Measurements from ENCODE around the gene ATXN2. TPM values are rescaled to one million over a fixed set of nuclear protein-coding genes. Genes with fewer than 3 reads are reported as not detected.

The ATXN2 gene, protein sequence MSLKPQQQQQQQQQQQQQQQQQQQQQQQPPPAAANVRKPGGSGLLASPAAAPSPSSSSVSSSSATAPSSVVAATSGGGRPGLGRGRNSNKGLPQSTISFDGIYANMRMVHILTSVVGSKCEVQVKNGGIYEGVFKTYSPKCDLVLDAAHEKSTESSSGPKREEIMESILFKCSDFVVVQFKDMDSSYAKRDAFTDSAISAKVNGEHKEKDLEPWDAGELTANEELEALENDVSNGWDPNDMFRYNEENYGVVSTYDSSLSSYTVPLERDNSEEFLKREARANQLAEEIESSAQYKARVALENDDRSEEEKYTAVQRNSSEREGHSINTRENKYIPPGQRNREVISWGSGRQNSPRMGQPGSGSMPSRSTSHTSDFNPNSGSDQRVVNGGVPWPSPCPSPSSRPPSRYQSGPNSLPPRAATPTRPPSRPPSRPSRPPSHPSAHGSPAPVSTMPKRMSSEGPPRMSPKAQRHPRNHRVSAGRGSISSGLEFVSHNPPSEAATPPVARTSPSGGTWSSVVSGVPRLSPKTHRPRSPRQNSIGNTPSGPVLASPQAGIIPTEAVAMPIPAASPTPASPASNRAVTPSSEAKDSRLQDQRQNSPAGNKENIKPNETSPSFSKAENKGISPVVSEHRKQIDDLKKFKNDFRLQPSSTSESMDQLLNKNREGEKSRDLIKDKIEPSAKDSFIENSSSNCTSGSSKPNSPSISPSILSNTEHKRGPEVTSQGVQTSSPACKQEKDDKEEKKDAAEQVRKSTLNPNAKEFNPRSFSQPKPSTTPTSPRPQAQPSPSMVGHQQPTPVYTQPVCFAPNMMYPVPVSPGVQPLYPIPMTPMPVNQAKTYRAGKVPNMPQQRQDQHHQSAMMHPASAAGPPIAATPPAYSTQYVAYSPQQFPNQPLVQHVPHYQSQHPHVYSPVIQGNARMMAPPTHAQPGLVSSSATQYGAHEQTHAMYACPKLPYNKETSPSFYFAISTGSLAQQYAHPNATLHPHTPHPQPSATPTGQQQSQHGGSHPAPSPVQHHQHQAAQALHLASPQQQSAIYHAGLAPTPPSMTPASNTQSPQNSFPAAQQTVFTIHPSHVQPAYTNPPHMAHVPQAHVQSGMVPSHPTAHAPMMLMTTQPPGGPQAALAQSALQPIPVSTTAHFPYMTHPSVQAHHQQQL
- 10 to 100 TPM; 36.8 to 37.8 TPM for total RNA-seq

DNA sequence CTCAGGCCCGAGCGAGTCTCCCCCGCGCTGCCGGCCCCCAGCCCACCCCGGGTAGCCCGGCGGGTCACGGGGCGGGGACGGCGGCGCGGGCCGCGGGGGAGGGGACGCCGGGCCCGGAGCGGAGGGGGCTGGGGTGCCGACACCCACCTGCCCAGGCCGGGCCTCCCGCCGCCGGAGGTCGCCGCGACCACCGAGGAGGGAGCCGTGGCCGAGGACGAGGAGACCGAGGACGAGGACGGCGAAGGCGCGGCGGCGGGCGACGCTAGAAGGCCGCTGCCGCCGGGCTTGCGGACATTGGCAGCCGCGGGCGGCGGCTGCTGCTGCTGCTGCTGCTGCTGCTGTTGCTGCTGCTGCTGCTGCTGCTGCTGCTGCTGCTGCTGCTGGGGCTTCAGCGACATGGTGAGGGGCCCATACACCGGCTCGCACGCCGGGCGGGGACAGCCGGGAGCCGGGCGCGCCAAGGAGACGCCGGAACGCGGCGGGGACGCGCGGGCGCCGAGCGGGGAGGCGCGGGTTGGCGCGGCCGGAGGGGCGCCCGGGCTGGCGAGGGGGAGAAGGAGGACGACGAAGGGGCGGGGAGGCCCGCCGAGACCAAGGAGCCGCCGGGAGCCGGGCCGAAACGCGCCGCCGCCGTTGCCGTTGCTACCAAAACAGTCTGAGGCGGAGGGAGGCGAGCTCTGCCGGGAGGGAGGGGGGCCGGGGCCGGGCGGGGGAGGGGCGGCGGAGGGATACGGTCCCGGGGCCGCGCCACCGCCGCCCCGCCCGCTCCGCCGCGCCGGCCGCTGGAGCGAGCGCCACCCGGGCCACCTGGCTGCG is at the start of gene ATXN2:
Gene ATXN2, minus strand, starts transcription at position 679 of the 816 bp plus-strand sequence. Its CDS starts 281 bp downstream, at position 398.
- Mint-ChIP-seq H3K27ac (peak within 1 kb of the TSS; percentile 86), H3K36me3 (ENCODE audit: low read depth) (peaks cover 5% of the 10 kb centered on the region), H3K27me3 (ENCODE audit: low read depth) (no peaks in the 10 kb centered on the region), H3K4me1 (ENCODE audit: low read depth) (peaks cover 27% of the 10 kb centered on the region), H3K4me3 (peak within 1 kb of the TSS; percentile 89), H3K9me3 (ENCODE audit: insufficient read depth) (no peaks in the 10 kb centered on the region)
- DNase-seq (peak; percentile 70), ATAC-seq (peak; percentile 67)
- ChIA-PET CTCF (no interaction called here), POLR2A (interaction anchor here (0.6 kb wide), 1 partner anchor 396 kb away, joined by 3 read pairs; no protein-coding TSS in a partner anchor)

DNA sequence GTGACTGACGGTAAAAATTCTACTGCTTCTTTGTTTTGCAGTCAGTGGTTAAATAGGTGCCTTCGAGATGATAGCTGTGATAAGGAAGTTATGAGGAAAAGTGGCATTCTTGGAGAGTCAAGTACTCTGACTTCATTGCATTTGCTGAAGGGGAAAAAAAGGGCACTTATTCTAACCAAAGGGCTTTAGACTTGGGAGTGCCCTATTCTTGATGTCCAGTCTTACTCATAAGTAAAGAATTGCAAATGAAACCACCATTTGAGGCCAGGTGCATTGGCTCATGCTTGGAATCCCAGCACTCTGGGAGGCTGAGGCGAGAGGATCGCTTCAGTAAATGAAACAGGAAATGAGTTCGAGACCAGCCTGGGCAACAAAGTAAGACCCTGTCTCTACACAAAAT is 46.3 kb upstream of the ATXN2 start:
- ChIA-PET POLR2A (no interaction called here), CTCF (interaction anchor here (1.0 kb wide), 1 partner anchor 249 kb away, joined by 3 read pairs; no protein-coding TSS in a partner anchor)
- H3K4me1 Mint-ChIP-seq (ENCODE audit: low read depth), result no peaks in the 10 kb centered on the region
- H3K4me3 Mint-ChIP-seq, result no peak overlapping the region
- peaks cover 44% of the 10 kb centered on the region for H3K36me3 Mint-ChIP-seq (ENCODE audit: low read depth)
- H3K27ac Mint-ChIP-seq, result no peak overlapping the region
- no peaks in the 10 kb centered on the region for H3K9me3 Mint-ChIP-seq (ENCODE audit: insufficient read depth)
- no peak for ATAC-seq
- H3K27me3 Mint-ChIP-seq (ENCODE audit: low read depth), result no peaks in the 10 kb centered on the region
- DNase-seq, result no peak

DNA sequence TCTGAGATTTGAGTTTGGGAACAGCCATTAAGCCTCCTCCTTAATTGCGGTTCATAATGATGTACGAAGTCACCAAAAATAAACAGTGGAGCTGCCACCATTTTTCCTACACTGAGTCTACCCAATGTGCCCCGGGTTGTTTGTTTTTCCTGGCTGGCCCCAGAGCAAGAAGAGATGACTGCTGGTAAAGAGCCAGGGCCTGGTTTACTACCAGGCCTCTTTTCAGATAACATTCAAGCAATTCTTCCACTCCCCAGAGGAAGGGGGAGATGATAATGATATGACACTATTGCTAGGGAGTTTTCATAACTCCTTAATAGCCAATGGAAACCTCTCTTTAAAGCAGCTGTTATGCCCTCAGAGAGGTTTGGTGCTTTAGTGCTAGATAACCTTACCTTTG is 44.3 kb upstream of the ATXN2 start:
- POLR2A ChIA-PET, result no interaction called here

DNA sequence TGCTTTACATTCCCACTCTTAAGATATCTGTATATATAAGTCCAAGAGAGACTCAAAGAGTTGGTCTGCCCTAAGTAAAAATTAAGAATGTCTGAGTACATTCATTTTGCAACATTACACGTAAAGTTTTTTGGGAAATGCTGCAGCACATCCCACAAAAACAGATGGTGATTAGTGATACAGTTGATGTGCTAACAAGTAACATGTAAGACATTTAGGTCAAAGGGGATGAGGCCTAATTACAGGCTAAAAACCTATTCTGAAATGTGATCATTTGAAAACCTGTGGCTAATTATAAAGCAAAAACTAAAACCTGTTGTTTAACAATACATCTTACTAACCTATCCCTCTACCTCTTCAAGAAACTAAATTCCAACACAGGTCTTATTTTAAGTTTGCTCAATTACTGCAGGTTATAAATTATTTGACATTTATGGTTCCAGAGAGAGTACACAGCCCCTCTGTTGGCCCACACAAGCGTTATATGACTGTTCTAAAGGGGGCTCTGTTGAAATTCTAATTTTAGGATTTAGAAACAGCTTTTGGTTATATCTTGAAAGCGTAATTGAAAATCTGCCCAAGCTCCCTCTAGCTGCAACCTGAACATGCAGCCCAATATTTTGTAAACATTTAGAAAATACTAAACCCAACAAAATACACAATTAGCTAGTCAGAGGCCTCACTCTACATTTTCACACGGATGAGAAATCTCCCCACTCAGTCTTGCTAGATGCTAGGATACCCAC is 43.7 kb upstream of the ATXN2 start:
- peaks cover 41% of the 10 kb centered on the region for H3K36me3 Mint-ChIP-seq (ENCODE audit: low read depth)
- no peak for DNase-seq
- no peaks in the 10 kb centered on the region for H3K4me1 Mint-ChIP-seq (ENCODE audit: low read depth)
- ChIA-PET CTCF (no interaction called here), POLR2A (no interaction called here)
- H3K27ac Mint-ChIP-seq, result no peak overlapping the region
- H3K4me3 Mint-ChIP-seq, result no peak overlapping the region
- no peaks in the 10 kb centered on the region for H3K27me3 Mint-ChIP-seq (ENCODE audit: low read depth)
- H3K9me3 Mint-ChIP-seq (ENCODE audit: insufficient read depth), result no peaks in the 10 kb centered on the region
- no peak for ATAC-seq

More for the DNA sequence above, 44.3 kb upstream of the ATXN2 start:
- no peaks in the 10 kb centered on the region for H3K4me1 Mint-ChIP-seq (ENCODE audit: low read depth)
- no peaks in the 10 kb centered on the region for H3K27me3 Mint-ChIP-seq (ENCODE audit: low read depth)
- DNase-seq (no peak), ATAC-seq (no peak)
- CTCF ChIA-PET, result no interaction called here
- H3K9me3 Mint-ChIP-seq (ENCODE audit: insufficient read depth), result no peaks in the 10 kb centered on the region
- H3K27ac Mint-ChIP-seq, result no peak overlapping the region
- H3K4me3 Mint-ChIP-seq, result no peak overlapping the region
- peaks cover 41% of the 10 kb centered on the region for H3K36me3 Mint-ChIP-seq (ENCODE audit: low read depth)

DNA sequence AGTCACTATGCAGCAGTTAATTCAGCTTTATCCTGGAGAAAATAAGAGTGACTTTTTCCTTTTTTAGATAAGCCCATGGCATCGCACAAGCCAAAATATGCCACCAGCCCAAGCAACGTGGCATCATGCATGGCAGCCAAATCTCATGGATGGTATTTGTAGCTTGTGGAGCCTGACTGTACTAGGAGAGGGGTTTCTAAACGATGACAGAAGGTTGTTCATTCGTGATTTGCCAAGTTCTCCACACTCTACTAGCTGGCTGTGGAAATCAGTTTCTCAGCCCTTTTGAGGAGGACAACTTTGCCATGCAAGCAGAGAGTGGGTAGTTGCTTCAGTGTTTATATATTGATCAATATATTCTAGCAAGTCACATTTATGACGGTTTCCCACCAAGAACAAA is 41.4 kb upstream of the ATXN2 start:
- ChIA-PET CTCF (no interaction called here), POLR2A (interaction anchor here (0.6 kb wide), 1 partner anchor 368 kb away, joined by 3 read pairs; no protein-coding TSS in a partner anchor)
- Mint-ChIP-seq H3K4me3 (no peak overlapping the region), H3K9me3 (ENCODE audit: insufficient read depth) (no peaks in the 10 kb centered on the region), H3K27ac (no peak overlapping the region), H3K4me1 (ENCODE audit: low read depth) (peaks cover 3% of the 10 kb centered on the region), H3K27me3 (ENCODE audit: low read depth) (no peaks in the 10 kb centered on the region), H3K36me3 (ENCODE audit: low read depth) (peaks cover 26% of the 10 kb centered on the region)
- DNase-seq, result no peak
- no peak for ATAC-seq

DNA sequence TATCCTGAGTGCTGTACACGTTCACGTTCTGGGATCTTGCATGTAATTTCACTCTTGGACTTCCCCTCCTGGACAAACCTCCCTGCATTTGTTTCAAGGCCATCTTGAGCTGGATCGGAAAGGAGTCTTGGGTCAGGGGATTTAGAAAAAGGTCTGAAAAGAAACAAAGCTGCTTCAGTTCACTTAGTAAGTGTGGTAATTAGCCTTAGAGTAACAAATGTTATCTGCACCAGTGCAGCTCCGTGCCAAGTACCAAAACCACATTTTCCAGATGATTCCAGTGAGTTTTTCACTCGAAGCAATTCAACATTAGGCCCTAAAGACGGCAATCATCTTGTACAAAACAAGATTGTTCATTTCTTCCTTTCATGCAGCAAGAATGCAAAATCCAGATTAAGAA is 39.4 kb upstream of the ATXN2 start:
- Mint-ChIP-seq H3K36me3 (ENCODE audit: low read depth) (peaks cover 20% of the 10 kb centered on the region), H3K9me3 (ENCODE audit: insufficient read depth) (no peaks in the 10 kb centered on the region), H3K4me3 (no peak overlapping the region), H3K4me1 (ENCODE audit: low read depth) (peaks cover 4% of the 10 kb centered on the region), H3K27ac (no peak overlapping the region), H3K27me3 (ENCODE audit: low read depth) (no peaks in the 10 kb centered on the region)
- DNase-seq (no peak), ATAC-seq (no peak)
- POLR2A ChIA-PET, result no interaction called here
- CTCF ChIA-PET, result no interaction called here

DNA sequence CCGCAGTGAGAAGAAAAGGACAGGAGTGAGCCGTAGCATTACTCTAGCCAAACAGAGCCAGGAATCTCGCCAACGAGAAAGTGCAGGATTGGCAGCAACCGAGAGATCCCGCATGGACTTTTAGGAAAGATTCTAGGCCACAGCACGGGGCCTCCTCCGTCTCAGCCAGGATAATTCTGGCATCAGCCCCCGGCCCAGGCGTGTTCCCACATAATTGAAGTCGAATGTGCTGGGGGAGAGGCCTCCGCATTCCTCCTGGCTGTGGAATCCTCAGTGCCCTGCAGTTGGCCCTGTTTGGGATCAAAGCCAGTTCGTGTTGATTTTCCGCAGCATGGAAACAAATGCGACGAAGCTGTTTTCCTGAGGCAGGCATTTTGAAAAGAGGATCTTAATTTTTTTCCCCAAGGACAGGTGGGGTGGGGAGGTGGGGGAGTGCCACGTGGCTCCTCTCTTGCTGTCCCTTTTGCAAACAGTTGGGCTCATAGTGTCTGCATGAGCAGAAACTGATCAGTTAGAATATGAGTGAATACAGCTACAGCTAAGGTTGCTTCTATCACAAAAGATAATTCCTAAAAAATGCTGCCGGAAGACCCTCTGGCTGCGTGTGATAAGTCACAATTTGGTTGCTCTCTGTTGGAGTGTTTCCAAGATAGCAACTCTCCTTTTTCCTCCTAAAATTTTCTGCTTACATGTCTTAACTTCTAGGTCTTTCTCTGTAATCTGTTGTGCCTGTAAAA is 37.3 kb upstream of the ATXN2 start:
- peaks cover 7% of the 10 kb centered on the region for H3K36me3 Mint-ChIP-seq (ENCODE audit: low read depth)
- CTCF ChIA-PET, result no interaction called here

DNA sequence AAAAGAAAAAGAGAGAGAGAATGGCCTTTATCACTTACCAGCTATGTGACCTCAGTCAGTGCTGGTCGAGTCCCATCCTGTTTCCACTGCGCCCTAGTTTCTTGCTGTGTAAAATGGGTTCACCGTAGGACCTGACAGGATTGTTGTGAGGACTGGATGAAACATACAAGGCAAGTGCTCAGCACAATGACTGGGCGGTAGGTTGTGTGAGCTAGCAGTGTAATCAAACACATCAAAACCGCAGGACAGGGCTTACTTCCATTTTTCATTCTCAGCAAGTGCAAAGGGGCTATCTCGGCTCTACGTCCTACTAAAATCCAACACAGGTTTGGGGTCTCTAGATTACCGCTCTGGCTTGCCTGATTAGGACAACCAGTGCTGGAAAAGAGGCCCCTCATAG is 36.4 kb upstream of the ATXN2 start:
- no peak overlapping the region for H3K4me3 Mint-ChIP-seq
- H3K4me1 Mint-ChIP-seq (ENCODE audit: low read depth), result peaks cover 4% of the 10 kb centered on the region
- no peak overlapping the region for H3K27ac Mint-ChIP-seq
- no peak for ATAC-seq
- CTCF ChIA-PET, result no interaction called here
- peaks cover 6% of the 10 kb centered on the region for H3K36me3 Mint-ChIP-seq (ENCODE audit: low read depth)
- H3K9me3 Mint-ChIP-seq (ENCODE audit: insufficient read depth), result no peaks in the 10 kb centered on the region
- H3K27me3 Mint-ChIP-seq (ENCODE audit: low read depth), result no peaks in the 10 kb centered on the region
- POLR2A ChIA-PET, result no interaction called here
- DNase-seq, result no peak

More for the DNA sequence above, 37.3 kb upstream of the ATXN2 start:
- Mint-ChIP-seq H3K4me3 (no peak overlapping the region), H3K27ac (no peak overlapping the region), H3K9me3 (ENCODE audit: insufficient read depth) (no peaks in the 10 kb centered on the region), H3K4me1 (ENCODE audit: low read depth) (peaks cover 4% of the 10 kb centered on the region), H3K27me3 (ENCODE audit: low read depth) (no peaks in the 10 kb centered on the region)
- DNase-seq, result no peak
- POLR2A ChIA-PET, result no interaction called here
- ATAC-seq, result no peak

DNA sequence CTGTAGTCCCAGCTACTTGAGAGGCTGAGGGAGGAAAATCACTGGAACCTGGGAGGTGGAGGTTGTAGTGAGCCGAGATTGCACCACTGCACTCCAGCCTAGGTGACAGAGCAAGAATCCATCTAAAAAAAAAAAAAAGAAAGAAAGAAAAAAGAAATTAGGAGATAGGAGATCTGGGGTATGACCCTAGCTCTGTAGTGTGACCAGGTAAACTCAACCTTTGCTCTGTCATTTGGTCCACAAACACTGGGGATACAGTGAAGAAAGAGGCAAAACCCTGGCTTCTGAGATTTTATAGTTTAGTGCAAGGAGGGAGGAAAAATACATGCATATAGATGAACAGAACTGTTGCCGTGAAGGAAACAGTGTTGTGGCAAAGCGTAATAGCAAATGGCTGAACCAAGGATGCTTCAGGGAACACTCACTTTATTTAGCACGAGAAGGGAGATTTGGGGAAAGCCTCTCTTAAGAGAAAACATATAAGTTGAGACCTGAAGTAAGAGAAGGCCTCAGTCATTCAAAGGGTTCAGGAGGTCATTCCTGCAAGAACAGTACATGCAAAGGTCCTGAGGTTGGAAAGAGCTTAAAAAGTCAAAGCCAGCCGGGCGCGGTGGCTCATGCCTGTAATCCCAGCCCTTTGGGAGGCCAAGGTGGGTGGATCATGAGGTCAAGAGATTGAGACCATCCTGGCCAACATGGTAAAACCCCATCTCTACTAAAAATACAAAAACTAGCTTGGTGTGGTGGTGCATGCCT is 29.6 kb upstream of the ATXN2 start:
- no peaks in the 10 kb centered on the region for H3K4me1 Mint-ChIP-seq (ENCODE audit: low read depth)
- no peaks in the 10 kb centered on the region for H3K36me3 Mint-ChIP-seq (ENCODE audit: low read depth)
- POLR2A ChIA-PET, result no interaction called here
- H3K4me3 Mint-ChIP-seq, result no peak overlapping the region
- H3K27ac Mint-ChIP-seq, result no peak overlapping the region
- no peak for ATAC-seq
- H3K27me3 Mint-ChIP-seq (ENCODE audit: low read depth), result peaks cover 2% of the 10 kb centered on the region
- CTCF ChIA-PET, result no interaction called here
- no peak for DNase-seq
- no peaks in the 10 kb centered on the region for H3K9me3 Mint-ChIP-seq (ENCODE audit: insufficient read depth)

DNA sequence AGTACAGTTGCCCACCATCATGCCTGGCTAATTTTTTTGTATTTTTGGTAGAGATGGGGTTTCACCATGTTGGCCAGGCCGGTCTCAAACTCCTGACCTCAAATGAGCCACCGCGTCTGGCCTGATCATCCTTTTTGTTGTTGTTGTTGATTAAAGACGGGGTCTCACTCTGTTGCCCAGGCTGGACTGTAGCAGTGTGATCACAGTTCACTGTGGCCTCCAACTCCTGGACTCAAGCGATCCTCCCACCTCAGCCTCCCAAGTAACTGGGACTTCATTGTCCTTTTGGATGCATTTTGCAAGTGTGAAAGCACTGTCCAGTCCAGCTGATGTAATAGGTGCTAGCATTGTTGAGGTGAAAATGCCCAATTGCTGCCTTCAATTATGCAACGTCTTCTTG is 27.1 kb upstream of the ATXN2 start:
- ChIA-PET POLR2A (no interaction called here), CTCF (interaction anchor here (0.6 kb wide), 1 partner anchor 223 kb away, joined by 3 read pairs; no protein-coding TSS in a partner anchor)
- H3K27ac Mint-ChIP-seq, result no peak overlapping the region

More for the DNA sequence above, 27.1 kb upstream of the ATXN2 start:
- Mint-ChIP-seq H3K9me3 (ENCODE audit: insufficient read depth) (no peaks in the 10 kb centered on the region), H3K4me3 (no peak overlapping the region), H3K36me3 (ENCODE audit: low read depth) (no peaks in the 10 kb centered on the region), H3K27me3 (ENCODE audit: low read depth) (peaks cover 2% of the 10 kb centered on the region), H3K4me1 (ENCODE audit: low read depth) (no peaks in the 10 kb centered on the region)
- DNase-seq (no peak), ATAC-seq (no peak)

Measured in activated CD8-positive, alpha-beta T cell treated with anti-CD3 and anti-CD28 coated beads, Interleukin-2, amount 10 ng/mL, durations not matched to agents 7 days and 5 days (primary cell).